Measurements from ENCODE around the gene TMEM139.
"Not testable (repeated sequence)": the region's sequence is repeated elsewhere in the genome, so short reads cannot be mapped to it uniquely, and the experiment has no call there.

Gene TMEM139

GRCh38 chr7:143289421-143289820, 4.7 kb downstream of the TMEM139 start:
- Histone ChIP-seq H3K9ac (ENCODE audit: low read depth, low read length) (peak overlapping the region; percentile 97; the same call in 1 of the 2 replicates), H3K4me1 (ENCODE audit: control insufficient read depth, insufficient read depth, low read length) (peaks cover 18% of the 10 kb centered on the region), H3K4me3 (ENCODE audit: low read depth, low read length) (peak overlapping the region; percentile 82), H3K36me3 (ENCODE audit: control insufficient read depth, insufficient read depth, low read length) (peaks cover 40% of the 10 kb centered on the region), H3K9me3 (ENCODE audit: control insufficient read depth, insufficient read depth, low read length) (peaks cover 6% of the 10 kb centered on the region), H3K27ac (ENCODE audit: low read depth, low read length) (no peak overlapping the region), H3K27me3 (ENCODE audit: control insufficient read depth, insufficient read depth, low read length) (peaks cover 29% of the 10 kb centered on the region)

GRCh38 chr7:143289888-143290287, 5.1 kb downstream of the TMEM139 start:
- H3K9me3 ChIP-seq (ENCODE audit: control insufficient read depth, insufficient read depth, low read length); H3K9ac ChIP-seq (ENCODE audit: low read depth, low read length); H3K27ac ChIP-seq (ENCODE audit: low read depth, low read length): not testable (repeated sequence)
- Histone ChIP-seq H3K27me3 (ENCODE audit: control insufficient read depth, insufficient read depth, low read length) (peaks cover 29% of the 10 kb centered on the region), H3K4me3 (ENCODE audit: low read depth, low read length) (peak overlapping the region; percentile 82), H3K36me3 (ENCODE audit: control insufficient read depth, insufficient read depth, low read length) (peaks cover 45% of the 10 kb centered on the region), H3K4me1 (ENCODE audit: control insufficient read depth, insufficient read depth, low read length) (peaks cover 14% of the 10 kb centered on the region)

GRCh38 chr7:143290293-143290692, 5.5 kb downstream of the TMEM139 start:
- Histone ChIP-seq H3K27ac (ENCODE audit: low read depth, low read length) (no peak overlapping the region), H3K9me3 (ENCODE audit: control insufficient read depth, insufficient read depth, low read length) (peaks cover 6% of the 10 kb centered on the region), H3K27me3 (ENCODE audit: control insufficient read depth, insufficient read depth, low read length) (peaks cover 25% of the 10 kb centered on the region), H3K4me1 (ENCODE audit: control insufficient read depth, insufficient read depth, low read length) (peaks cover 10% of the 10 kb centered on the region), H3K36me3 (ENCODE audit: control insufficient read depth, insufficient read depth, low read length) (peaks cover 49% of the 10 kb centered on the region), H3K4me3 (ENCODE audit: low read depth, low read length) (peak overlapping the region; percentile 13; the same call in 1 of the 2 replicates), H3K9ac (ENCODE audit: low read depth, low read length) (no peak overlapping the region)

- Histone ChIP-seq H3K27me3 (ENCODE audit: control insufficient read depth, insufficient read depth, low read length) (no peaks in the 10 kb centered on the region), H3K9ac (ENCODE audit: low read depth, low read length) (no peak overlapping the region), H3K36me3 (ENCODE audit: control insufficient read depth, insufficient read depth, low read length) (peaks cover 72% of the 10 kb centered on the region), H3K4me1 (ENCODE audit: control insufficient read depth, insufficient read depth, low read length) (peaks cover 6% of the 10 kb centered on the region; the same call in 1 of the 2 replicates), H3K27ac (ENCODE audit: low read depth, low read length) (no peak overlapping the region), H3K9me3 (ENCODE audit: control insufficient read depth, insufficient read depth, low read length) (no peaks in the 10 kb centered on the region), H3K4me3 (ENCODE audit: low read depth, low read length) (no peak overlapping the region)
Measured at GRCh38 chr7:143292876-143293275, 8.1 kb downstream of the TMEM139 start.

GRCh38 chr7:143295870-143296269, 11.1 kb downstream of the TMEM139 start:
- Histone ChIP-seq H3K27ac (ENCODE audit: low read depth, low read length) (no peak overlapping the region), H3K9me3 (ENCODE audit: control insufficient read depth, insufficient read depth, low read length) (no peaks in the 10 kb centered on the region), H3K36me3 (ENCODE audit: control insufficient read depth, insufficient read depth, low read length) (peaks cover 95% of the 10 kb centered on the region), H3K4me3 (ENCODE audit: low read depth, low read length) (no peak overlapping the region), H3K27me3 (ENCODE audit: control insufficient read depth, insufficient read depth, low read length) (no peaks in the 10 kb centered on the region), H3K4me1 (ENCODE audit: control insufficient read depth, insufficient read depth, low read length) (no peaks in the 10 kb centered on the region), H3K9ac (ENCODE audit: low read depth, low read length) (no peak overlapping the region)

GRCh38 chr7:143296686-143297085, 11.9 kb downstream of the TMEM139 start:
- Histone ChIP-seq H3K9me3 (ENCODE audit: control insufficient read depth, insufficient read depth, low read length) (no peaks in the 10 kb centered on the region), H3K27ac (ENCODE audit: low read depth, low read length) (no peak overlapping the region)

GRCh38 chr7:143299346-143299745, 14.6 kb downstream of the TMEM139 start:
- Histone ChIP-seq H3K27me3 (ENCODE audit: control insufficient read depth, insufficient read depth, low read length) (no peaks in the 10 kb centered on the region), H3K9ac (ENCODE audit: low read depth, low read length) (no peak overlapping the region), H3K4me1 (ENCODE audit: control insufficient read depth, insufficient read depth, low read length) (no peaks in the 10 kb centered on the region), H3K4me3 (ENCODE audit: low read depth, low read length) (no peak overlapping the region), H3K36me3 (ENCODE audit: control insufficient read depth, insufficient read depth, low read length) (peaks cover 97% of the 10 kb centered on the region), H3K27ac (ENCODE audit: low read depth, low read length) (no peak overlapping the region), H3K9me3 (ENCODE audit: control insufficient read depth, insufficient read depth, low read length) (no peaks in the 10 kb centered on the region)

More at GRCh38 chr7:143296686-143297085, 11.9 kb downstream of the TMEM139 start:
- Histone ChIP-seq H3K4me3 (ENCODE audit: low read depth, low read length) (no peak overlapping the region), H3K27me3 (ENCODE audit: control insufficient read depth, insufficient read depth, low read length) (no peaks in the 10 kb centered on the region), H3K36me3 (ENCODE audit: control insufficient read depth, insufficient read depth, low read length) (peaks cover 96% of the 10 kb centered on the region), H3K4me1 (ENCODE audit: control insufficient read depth, insufficient read depth, low read length) (no peaks in the 10 kb centered on the region), H3K9ac (ENCODE audit: low read depth, low read length) (no peak overlapping the region)

- no peaks in the 10 kb centered on the region for H3K27me3 ChIP-seq (ENCODE audit: control insufficient read depth, insufficient read depth, low read length)
- H3K4me1 ChIP-seq (ENCODE audit: control insufficient read depth, insufficient read depth, low read length) = no peaks in the 10 kb centered on the region
- no peak overlapping the region for H3K4me3 ChIP-seq (ENCODE audit: low read depth, low read length)
- no peaks in the 10 kb centered on the region for H3K9me3 ChIP-seq (ENCODE audit: control insufficient read depth, insufficient read depth, low read length)
- H3K27ac ChIP-seq (ENCODE audit: low read depth, low read length) = no peak overlapping the region
- peaks cover 97% of the 10 kb centered on the region for H3K36me3 ChIP-seq (ENCODE audit: control insufficient read depth, insufficient read depth, low read length)
- no peak overlapping the region for H3K9ac ChIP-seq (ENCODE audit: low read depth, low read length)
Measured at GRCh38 chr7:143299840-143300239, 15.1 kb downstream of the TMEM139 start.

- H3K9ac ChIP-seq (ENCODE audit: low read depth, low read length) = no peak overlapping the region
- no peaks in the 10 kb centered on the region for H3K27me3 ChIP-seq (ENCODE audit: control insufficient read depth, insufficient read depth, low read length)
- no peaks in the 10 kb centered on the region for H3K9me3 ChIP-seq (ENCODE audit: control insufficient read depth, insufficient read depth, low read length)
- H3K36me3 ChIP-seq (ENCODE audit: control insufficient read depth, insufficient read depth, low read length) = peaks cover 95% of the 10 kb centered on the region
- no peak overlapping the region for H3K27ac ChIP-seq (ENCODE audit: low read depth, low read length)
- H3K4me1 ChIP-seq (ENCODE audit: control insufficient read depth, insufficient read depth, low read length) = no peaks in the 10 kb centered on the region
- H3K4me3 ChIP-seq (ENCODE audit: low read depth, low read length) = no peak overlapping the region
Measured at GRCh38 chr7:143300959-143301935, 16.5 kb downstream of the TMEM139 start.

GRCh38 chr7:143303733-143304132, 19.0 kb downstream of the TMEM139 start:
- Histone ChIP-seq H3K9ac (ENCODE audit: low read depth, low read length) (no peak overlapping the region), H3K36me3 (ENCODE audit: control insufficient read depth, insufficient read depth, low read length) (peaks cover 90% of the 10 kb centered on the region), H3K27ac (ENCODE audit: low read depth, low read length) (no peak overlapping the region), H3K4me1 (ENCODE audit: control insufficient read depth, insufficient read depth, low read length) (no peaks in the 10 kb centered on the region), H3K4me3 (ENCODE audit: low read depth, low read length) (no peak overlapping the region), H3K27me3 (ENCODE audit: control insufficient read depth, insufficient read depth, low read length) (no peaks in the 10 kb centered on the region), H3K9me3 (ENCODE audit: control insufficient read depth, insufficient read depth, low read length) (no peaks in the 10 kb centered on the region)

GRCh38 chr7:143304938-143305337, 20.2 kb downstream of the TMEM139 start:
- Histone ChIP-seq H3K27ac (ENCODE audit: low read depth, low read length) (no peak overlapping the region), H3K4me3 (ENCODE audit: low read depth, low read length) (no peak overlapping the region), H3K4me1 (ENCODE audit: control insufficient read depth, insufficient read depth, low read length) (no peaks in the 10 kb centered on the region), H3K27me3 (ENCODE audit: control insufficient read depth, insufficient read depth, low read length) (no peaks in the 10 kb centered on the region), H3K9me3 (ENCODE audit: control insufficient read depth, insufficient read depth, low read length) (no peaks in the 10 kb centered on the region), H3K9ac (ENCODE audit: low read depth, low read length) (no peak overlapping the region), H3K36me3 (ENCODE audit: control insufficient read depth, insufficient read depth, low read length) (peaks cover 78% of the 10 kb centered on the region)
